GM18873 (cell line): ENCODE measurements around the gene PLSCR1.
A peak's percentile ranks its signal among the peaks of the same experiment; 100 is the strongest.
"Not testable (repeated sequence)": the region's sequence is repeated elsewhere in the genome, so short reads cannot be mapped to it uniquely, and the experiment has no call there.

Experiments
- ATAC-seq: cut with Tn5 transposase; IDR thresholded peaks from one replicate; pipeline ENCODE4 v1.9.1; 2021; ENCODE audit warnings: mild to moderate bottlenecking, moderate library complexity, moderate number of reproducible peaks; ENCODE audit not compliant: unreplicated experiment, low FRiP score

PLSCR1 gene

DNA sequence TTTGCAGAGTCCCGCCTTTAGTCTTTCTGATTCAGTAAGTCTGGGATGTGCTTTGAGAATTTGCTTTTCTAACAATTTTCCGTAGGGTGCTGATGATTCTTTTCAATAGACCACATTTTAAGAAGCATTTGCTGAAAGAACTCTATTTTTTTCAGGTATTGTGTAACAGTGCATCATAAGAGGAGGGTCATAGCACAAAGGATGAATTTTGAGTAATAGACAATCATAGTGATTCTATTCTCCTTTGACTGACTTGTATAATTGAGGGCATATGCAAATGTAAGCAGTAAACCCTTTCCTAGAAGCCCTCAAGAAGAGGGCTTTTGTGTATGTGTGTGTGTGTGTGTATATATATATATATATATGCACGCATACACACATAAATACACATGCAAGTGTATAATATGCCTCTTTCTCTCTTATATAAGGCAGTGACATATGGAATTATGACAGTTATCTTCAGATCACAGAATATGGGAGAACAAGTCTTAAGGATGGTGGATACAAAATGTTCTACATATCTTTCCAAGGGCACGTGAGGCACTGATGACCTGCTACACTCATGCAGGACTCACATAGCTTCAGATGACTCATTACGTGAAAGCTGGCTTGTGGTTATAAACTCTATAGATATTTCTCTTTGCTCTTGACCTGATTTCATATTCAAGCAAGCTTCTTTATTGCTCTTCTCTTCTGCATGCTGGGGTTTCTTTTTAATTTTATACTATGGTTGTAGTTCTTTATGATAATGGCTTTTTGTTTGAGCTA is 6.5 kb upstream of the PLSCR1 start:
- peak; percentile 80 for ATAC-seq

DNA sequence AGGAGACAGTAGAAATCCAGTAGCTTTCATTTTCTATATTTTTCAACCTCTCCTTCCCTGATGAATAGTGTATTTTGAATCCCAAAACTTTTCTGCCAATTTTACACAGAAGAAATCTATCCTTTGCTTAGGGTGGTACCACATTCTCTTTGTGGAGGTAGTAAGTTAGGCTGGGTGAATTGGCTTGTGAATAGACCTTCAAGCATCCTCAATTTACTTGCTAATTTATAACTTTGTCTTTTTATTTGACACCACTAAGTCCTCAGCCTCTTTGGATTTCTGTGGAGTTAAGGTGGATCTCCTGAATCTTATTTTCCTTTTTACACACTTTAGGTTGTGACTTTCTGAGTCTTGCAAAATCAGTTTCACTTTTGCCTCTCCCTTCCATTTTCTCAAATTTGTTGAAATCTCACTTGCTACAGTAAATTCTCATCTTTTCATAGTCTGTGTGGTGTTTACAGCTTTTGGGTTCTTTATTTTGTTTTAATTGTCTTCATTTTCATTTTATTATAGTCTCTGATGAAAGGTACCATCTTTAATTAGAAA is 5.7 kb upstream of the PLSCR1 start:
- ATAC-seq: no peak

DNA sequence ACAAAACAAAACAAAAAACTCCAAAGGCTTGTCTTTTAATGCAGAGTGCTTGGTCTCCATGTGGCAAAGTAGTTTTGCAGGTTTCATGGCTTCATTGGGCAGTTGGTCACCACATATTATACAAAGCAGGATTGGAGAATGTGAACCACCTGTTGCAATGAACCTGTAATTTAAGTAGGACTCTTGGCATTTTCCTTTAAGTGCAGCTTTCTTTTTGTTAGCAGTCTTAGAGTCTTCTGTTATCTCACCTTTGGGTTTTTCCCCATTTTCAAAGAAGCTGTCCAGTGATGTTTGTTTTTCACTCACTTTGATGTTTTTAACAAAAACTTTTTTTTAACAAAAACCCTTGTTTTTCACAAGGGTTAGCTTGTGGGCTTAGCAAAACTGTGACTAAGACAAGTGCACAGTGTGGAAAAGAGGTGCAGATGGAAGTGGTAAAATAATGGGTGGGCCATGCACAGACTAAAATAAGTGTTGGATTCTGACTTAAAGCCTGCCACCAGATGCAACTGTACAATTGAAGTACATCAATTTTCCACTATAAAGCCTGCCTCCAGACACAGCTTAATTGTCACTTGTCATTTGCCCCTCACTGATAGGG is 2.9 kb upstream of the PLSCR1 start:
- no peak for ATAC-seq

DNA sequence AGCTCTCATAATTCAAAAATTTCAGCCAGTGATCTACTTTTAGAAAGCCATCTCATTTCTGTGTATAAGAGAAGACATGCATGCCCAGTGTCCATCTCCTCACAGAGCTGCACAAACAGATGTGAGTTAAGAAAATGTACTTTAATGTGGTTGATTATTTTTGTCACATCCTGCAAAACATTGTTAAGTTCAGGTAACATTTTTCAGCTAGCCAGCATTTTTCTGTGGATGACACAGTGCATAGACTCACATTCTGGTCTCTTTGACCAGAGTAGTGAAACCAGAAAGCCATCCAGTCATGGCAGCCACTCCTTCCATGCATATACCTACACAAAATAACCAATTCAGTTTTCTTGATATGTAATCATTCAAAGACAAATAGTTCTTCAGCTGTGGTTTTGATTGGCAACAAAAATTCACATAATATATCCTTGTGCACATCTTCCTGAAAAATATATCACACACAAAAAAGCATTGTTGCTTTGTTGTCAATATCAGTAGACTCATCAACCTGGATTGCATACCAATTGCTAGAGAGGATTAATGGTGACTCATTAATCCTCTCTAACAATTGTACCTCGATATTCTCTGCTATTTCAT is 2.1 kb upstream of the PLSCR1 start:
- ATAC-seq: no peak

DNA sequence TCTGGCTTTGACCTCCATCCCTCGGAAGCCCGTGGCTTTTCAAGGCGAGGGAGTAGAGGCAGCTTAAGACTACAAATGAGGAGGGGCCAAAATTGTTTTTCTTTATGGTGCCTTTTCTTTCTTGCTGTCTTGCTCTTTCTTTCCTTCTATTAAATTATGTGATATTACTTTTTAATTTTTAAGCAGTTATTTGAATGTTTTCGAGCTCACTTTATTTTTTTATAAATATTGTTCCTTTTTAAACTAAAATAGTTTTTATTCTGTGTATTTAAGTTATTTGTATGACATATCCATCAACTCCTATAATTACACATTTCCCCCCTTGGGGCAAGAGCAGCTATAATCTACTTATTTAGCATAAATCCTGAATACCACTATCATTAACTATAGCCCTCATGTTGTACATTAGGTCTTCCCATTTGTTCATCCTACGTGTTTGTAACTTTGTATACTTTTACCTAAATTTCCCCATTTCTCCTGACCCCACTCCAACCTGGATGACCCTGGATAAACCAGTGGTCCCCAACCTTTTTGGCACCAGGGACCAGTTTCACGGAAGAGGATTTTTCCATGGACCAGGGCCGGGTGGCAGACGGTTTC is 622 bp upstream of the PLSCR1 start:
- peak; percentile 16 for ATAC-seq

DNA sequence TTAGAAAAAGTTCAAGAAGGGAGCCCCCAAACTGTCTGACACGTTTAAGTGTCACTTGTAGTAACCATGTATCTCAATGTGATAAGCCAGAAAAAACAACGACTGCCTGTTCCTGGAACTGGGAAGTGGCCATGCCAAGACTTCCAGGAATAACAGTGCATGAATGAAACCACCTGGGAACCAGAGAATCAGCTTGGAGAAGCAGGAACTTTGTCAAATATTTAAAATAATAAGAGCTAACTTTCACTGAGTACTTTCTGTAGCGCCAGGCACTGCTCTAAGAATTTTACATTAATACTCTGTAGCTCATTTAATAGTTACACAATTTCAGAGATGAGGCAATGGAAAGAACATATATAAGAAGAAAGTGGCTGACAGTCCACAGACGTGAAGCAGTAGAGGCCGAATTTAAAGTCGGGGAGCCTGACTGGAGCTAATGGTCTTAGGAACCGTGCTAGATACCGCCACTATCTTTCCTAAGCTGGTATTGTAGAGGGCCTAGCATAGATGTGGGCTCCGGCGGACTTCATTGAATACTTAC is 876 bp downstream of the PLSCR1 start:
- ATAC-seq: peak; percentile 5

DNA sequence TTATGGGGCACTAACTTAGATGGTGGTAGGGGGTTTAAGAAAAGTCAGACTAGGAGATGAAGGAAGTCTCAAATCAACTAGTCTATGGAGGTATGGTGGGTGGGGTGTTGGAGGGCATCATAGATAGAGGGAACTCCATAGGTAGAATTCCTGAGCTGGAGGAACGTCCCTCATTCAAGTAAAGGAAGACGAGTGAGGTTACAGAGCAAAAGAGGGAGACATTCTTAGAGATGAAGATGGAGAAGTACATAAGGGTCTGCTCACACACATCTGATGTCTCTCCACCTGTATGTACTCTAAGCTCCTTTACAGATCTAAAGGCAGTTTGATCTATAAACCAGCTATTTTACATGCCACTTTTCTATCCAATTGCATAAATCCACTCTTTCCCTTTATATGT is 1.4 kb downstream of the PLSCR1 start:
- ATAC-seq: no peak

DNA sequence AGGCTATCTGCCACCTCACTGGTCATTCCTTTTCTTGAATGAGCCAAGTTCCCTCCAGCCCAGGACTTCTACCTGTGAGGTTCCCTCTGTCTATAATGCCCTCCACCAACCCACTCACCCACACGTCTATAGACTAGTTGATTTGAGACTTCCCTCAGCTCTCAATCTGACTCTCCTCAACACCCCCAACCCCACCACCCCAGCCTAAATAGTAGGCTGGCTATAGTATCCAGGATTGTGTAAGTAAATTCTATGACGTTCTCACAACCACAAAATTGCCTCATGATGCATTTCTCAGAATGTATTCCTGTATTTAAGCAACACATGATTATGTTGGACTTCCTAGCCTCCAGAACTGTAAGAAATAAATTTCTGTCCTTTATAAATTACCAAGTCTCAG is 2.2 kb downstream of the PLSCR1 start:
- no peak for ATAC-seq

DNA sequence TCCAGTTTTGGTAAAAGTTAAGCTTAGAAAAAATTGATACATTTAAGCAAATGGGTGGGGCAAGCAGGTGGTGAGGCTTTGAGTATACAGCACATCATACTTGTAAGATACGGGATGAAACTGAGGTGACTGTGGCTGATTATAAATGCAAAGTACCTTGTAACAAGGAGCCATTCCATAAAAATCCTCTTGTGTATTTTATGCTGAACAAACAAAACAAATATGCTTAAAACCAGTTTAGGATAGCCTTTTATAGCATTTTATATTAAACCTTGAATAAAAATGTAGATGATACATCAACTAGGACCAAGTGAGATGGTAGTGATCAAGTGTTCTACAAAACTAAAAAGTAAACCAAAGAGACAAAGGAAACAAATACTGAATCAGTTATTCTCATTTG is 3.4 kb downstream of the PLSCR1 start:
- ATAC-seq: no peak

DNA sequence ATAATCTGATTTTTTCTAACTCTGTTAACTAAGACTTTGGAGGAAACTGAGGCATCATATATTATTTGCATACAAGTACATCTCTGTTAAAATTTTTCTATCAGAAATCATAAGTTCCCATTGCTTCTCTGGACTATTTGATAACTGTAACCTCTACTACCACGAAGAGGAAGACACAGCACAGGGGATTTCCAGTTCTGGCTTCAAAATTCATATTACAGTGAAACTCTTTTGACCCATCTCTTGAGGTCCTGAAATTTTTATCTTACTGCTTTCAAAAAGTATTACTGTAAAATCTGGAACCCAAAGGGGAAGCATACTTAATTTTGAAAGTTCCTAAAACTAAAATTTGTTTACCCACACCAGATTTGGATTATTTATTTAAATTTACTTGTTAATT is 4.2 kb downstream of the PLSCR1 start:
- peak; percentile 21 for ATAC-seq

DNA sequence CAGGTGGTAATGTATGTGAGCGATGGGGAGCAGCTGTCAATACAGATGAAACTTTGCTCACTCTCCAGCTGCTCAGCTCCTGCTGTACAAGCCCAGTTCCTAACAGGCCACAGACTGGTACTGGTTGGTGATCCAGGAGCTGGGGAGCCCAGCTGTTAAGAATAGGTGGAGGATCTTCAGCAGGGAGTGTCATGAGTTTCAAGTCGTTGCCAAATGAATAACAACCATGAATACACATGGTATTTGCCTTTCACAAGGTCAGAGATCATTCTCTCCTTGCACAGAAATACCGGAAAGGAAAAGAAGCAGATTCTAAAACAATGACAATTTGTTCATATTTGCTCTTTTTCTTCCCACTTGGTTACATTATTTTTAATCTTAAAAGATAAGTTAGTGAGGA is 5.1 kb downstream of the PLSCR1 start:
- ATAC-seq: no peak

DNA sequence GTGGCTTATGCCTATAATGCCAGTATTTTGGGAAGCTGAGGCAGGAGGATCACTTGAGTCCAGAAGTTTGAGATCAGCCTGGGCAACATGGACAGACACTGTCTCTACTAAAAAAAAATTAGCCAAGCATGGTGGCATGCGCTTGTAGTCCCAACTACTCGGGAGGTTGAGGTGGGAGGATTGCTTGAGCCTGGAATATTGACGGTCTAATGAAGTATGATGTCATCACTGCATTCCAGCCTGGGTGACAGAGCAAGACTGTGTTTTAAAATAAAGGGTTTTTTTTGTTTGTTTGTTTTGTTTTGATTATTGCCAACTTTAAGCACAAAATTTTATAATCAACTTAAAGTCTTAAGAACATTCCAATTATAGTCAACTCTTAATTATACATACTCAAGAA is 6.8 kb downstream of the PLSCR1 start:
- no peak for ATAC-seq

DNA sequence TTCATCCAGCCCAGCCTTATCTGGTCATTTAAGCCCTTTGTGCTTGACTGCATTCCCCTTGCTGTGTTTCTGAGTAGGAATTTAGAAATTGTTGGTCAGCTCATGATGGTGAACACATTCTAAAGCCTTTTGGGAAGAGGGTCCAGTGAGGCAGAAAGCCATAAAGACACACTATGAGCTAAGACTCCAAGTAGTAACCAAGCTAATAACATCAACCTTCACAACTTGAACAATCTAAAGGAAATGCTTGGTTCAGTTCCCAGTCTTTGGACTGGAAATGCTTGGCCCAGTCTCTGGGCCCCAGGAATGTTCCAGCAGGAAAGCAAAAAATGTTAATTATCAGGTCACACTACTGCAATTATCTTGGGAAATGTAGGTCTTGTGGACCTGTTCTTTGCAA is 7.7 kb downstream of the PLSCR1 start:
- ATAC-seq: no peak

DNA sequence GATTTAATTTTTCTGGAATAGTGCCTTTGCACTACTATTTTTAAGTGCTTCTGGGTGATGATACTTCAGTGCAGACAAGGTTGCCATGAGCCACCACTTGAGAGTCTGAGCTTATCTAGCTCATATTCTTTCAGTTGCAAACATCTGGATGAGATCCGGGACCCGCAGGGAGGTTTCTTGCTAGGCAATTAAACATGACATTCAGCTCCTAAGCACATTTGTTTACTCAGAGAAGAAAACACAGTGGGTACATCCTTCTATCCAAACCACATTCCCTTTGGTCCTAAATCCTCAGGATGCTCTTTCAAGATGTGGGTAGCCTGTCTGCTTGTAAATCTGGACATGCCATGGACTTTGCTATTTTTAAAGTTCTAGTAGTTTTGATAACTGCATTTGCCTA is 12.0 kb downstream of the PLSCR1 start:
- no peak for ATAC-seq

DNA sequence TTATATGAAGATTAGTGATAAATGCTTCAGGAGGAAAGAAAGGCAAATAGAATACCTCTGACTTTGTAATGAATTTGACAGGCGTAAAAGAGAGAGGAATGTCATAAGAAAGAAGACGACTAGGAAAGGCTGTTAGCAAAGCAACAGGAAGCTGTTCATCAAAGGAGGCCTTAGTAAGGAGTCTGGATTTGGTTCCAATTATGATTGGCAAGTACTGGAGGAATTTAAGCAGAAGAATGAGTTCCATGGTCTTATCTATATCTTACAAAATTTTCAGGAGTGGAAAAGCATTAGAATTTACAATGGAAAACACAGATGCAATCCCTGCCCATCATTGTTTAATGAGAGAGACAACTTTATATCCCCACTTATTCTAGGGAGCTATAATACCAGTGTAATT is 13.8 kb downstream of the PLSCR1 start:
- ATAC-seq: no peak

DNA sequence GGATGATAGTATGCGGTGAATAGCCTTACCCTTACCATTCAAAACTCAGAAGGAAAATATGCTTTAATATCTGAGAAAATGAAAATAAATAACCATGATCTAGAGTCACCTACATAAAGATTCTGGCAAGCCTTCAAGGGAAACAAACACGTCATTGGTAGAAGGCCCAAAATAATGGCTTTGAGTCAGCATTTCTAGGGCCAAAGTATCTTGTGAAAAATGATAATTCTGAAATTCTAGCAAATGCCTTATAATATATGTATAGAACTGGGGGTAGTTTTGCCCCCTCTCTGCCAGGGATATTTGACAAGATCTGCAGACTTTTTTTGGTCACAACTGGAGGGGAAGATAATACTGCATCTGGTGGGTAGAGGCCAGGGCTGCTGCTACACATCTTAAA is 15.4 kb downstream of the PLSCR1 start:
- ATAC-seq: no peak

DNA sequence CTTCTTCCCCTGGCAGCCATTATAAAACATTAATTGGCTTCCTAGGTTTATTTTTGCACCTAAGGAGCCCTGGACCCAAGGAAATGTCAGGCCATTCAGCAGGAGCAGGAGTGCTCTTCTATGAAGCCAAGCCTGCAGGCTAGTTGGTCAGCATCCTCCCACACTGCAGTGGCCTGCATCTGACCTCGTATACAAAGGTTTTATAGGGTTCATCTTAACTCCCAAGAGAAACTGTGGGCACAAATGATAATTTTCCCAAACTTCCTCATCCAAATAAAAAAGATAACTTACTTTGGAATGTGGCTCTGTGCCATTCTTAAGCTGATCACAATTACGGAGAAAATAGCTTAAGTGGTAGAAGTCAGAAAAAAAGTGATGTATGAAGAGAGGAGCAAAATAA is 19.4 kb downstream of the PLSCR1 start:
- no peak for ATAC-seq

DNA sequence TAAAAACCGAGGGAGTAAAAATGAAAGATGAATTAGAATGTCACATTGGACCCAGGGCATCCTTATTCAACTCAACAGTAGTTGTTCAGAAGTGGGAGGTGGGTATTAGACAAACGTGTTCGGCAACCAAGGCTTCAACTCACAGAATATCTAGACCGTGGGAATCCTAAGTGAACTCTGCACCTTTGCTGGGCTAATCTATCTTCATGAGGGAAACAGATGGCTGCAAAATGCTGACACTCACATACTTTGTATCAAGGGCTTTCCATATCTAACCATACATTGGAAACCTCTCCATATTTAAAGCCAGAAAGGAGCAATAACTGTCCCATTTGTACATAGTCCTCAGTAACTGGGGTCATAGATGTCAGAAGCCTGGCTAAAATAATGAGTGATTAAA is 20.9 kb downstream of the PLSCR1 start:
- ATAC-seq: no peak

DNA sequence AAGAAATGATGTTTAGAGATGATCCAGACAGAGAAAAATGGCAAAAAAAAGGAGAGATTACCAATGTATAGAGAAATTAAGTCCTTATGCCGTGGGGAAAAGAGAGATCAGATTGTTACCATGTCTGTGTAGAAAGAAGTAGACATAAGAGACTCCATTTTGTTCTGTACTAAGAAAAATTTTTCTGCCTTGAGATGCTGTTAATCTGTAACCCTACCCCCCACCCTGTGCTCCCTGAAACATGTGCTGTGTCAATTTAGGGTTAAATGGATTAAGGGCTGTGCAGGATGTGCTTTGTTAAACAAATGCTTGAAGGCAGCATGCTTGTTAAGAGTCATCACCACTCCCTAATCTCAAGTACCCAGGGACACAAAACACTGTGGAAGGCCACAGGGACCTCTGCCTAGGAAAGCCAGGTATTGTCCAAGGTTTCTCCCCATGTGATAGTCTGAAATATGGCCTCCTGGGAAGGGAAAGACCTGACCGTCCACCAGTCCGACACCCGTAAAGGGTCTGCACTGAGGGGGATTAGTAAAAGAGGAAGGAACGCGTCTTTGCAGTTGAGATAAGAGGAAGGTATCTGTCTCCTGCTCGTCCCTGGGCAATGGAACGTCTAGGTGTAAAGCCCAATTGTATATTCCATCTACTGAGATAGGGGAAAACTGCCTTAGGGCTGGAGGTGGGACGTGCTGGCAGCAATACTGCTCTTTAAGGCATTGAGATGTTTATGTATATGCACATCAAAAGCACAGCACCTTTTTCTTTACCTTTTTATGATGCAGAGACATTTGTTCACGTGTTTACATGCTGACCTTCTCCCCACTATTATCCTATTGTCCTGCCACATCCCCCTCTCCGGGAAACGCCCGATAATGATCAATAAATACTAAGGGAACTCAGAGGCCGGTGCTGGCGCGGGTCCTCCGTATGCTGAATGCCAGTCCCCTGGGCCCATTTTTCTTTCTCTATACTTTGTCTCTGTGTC is 21.9 kb downstream of the PLSCR1 start:
- ATAC-seq: not testable (repeated sequence)

DNA sequence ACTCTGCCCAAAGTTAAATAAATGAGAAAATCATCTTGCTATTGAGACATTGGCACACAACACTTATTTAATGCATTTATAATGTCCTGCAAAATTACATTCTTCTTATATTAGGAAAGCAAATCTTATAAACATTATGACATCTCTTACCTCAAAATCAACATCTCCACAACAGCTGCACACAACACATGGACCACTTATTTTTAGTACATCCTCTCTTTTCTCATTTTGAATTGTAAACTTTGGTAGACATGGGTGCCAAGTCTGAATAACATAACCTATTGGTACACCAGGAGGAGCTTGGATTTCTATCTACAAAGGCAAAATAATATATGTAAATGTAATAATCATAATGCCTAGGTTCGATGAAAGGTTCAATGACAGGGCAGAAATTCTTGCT is 23.0 kb downstream of the PLSCR1 start:
- ATAC-seq: no peak
